Transverse colon (tissue), 4 donors: Measurements from ENCODE around the gene HEATR9. TPM values are rescaled to one million over a fixed set of nuclear protein-coding genes. Genes with fewer than 3 reads are reported as not detected.

ENCODE experiments used
- DNase-seq: peaks from one replicate; pipeline ENCODE4 v3.0.0-alpha.2; 2019
- H3K27ac ChIP-seq, 4 donors: fragments of 200-600 bp; sonication (generic); 2 replicates each; pipeline ENCODE4 v1.5.1; 2016 to 2018; ENCODE audit warnings: inconsistent platforms in 4 of 4
- H3K27me3 ChIP-seq: fragments of 200-600 bp; sonication (generic); 2 replicates; pipeline ENCODE4 v1.5.1; 2017; ENCODE audit warnings: inconsistent platforms
- H3K36me3 ChIP-seq, 4 donors: fragments of 200-600 bp; sonication (generic); 2 replicates each; pipeline ENCODE4 v1.5.1; 2017 to 2019; ENCODE audit warnings: inconsistent platforms in 4 of 4
- H3K4me1 ChIP-seq, 4 donors: fragments of 200-600 bp; sonication (generic); 2 replicates each; pipeline ENCODE4 v1.5.1; 2017 to 2020; ENCODE audit warnings: inconsistent platforms in 4 of 4
- H3K4me3 ChIP-seq, 4 donors: fragments of 200-600 bp; sonication (generic); 1 replicate in 1 of 4; 2 replicates in 3 of 4; pipeline versions ENCODE4 v1.5.1 to v1.6.1; 2017 to 2019; ENCODE audit warnings: inconsistent platforms in 4 of 4
- H3K9me3 ChIP-seq, 2 donors: fragments of 200-600 bp; sonication (generic); 2 replicates each; pipeline ENCODE4 v1.5.1; 2017 to 2019; ENCODE audit warnings: inconsistent platforms in 2 of 2
- CTCF ChIP-seq, 5 experiments: fragments of 200-600 bp in 3 of 5; fragments of 450-650 bp in 2 of 5; sonication (generic) in 3 of 5; IDR thresholded peaks; 1 replicate in 2 of 5; 2 replicates in 3 of 5; pipeline ENCODE4 v1.5.1; 2016 to 2017; ENCODE audit warnings: antibody characterized with exemption in 5 of 5, inconsistent platforms in 3 of 5, mild to moderate bottlenecking in 2 of 5, moderate library complexity in 1 of 5
- EP300 ChIP-seq: sonication (generic); formaldehyde crosslinking; IDR thresholded peaks from one replicate; pipeline ENCODE4 v1.6.1; 2017; ENCODE audit warnings: antibody characterized with exemption, low read depth
- POLR2A ChIP-seq: fragments of 450-650 bp; IDR thresholded peaks from one replicate; pipeline ENCODE4 v1.6.1; 2016; ENCODE audit warnings: antibody characterized with exemption, mild to moderate bottlenecking, moderate library complexity
- POLR2AphosphoS5 ChIP-seq, 3 donors: sonication (generic); formaldehyde crosslinking; IDR thresholded peaks; one replicate each; pipeline ENCODE4 v1.6.1; 2016; ENCODE audit warnings: antibody characterized with exemption in 3 of 3
- WGBS, 2 donors: methylation state at CpG; one replicate each; pipeline ENCODE4 v1.1.5; 2018; ENCODE audit warnings: low coverage in 1 of 2; 5-methylcytosine and 5-hydroxymethylcytosine counted together
- in situ Hi-C, 4 donors: fragments of 200-750 bp; cut with MboI; loops; one replicate each; pipeline versions ENCODE4 v1.15.0 to v1.15.1; 2017; ENCODE audit warnings: low sequenced_read_pairs in 3 of 4, low pct_ligation_motif_present in 1 of 4, low pct_unique_long_range_greater_than_20kb in 1 of 4
- intact Hi-C: fragments of 100-400 bp; cut with DNase I; formaldehyde crosslinking; loops from one replicate; pipeline ENCODE4 v1.15.1; 2023; ENCODE audit warnings: low total_unique reads
- total RNA-seq, 4 donors: library from RNA; depleted of rRNA; stranded (reverse); fragments of >200 nt; gene quantifications; one replicate each; pipeline ENCODE4 v1.1.0, GENCODE V29; 2016

Gene HEATR9
- total RNA-seq, 4 donors from 2014 or later, result not detected

GRCh38 chr17:35878361-35878760 lies 9.7 kb upstream of the HEATR9 start:
- 60 to 70% methylated on average over 1 to 4 of the region's 4 CpGs for WGBS, 2 donors
- Histone ChIP-seq H3K27ac (no peak overlapping the region), H3K36me3 (no peaks in the 10 kb centered on the region), H3K4me3 (peak overlapping the region in 1 of 4 donors; percentile 18), H3K27me3 (no peaks in the 10 kb centered on the region), H3K4me1 (no peaks in the 10 kb centered on the region), H3K9me3 (no peaks in the 10 kb centered on the region)
- no peak for DNase-seq
- TF ChIP-seq POLR2AphosphoS5 (IDR thresholded peaks at IDR 0.05) (no peak), EP300 (no peak), POLR2A (no peak), CTCF (IDR thresholded peaks at IDR 0.05) (no peak)
- in situ Hi-C loops, result no loop called here
- intact Hi-C loops, result no loop called here

- Histone ChIP-seq H3K27ac (no peak overlapping the region), H3K4me1 (no peaks in the 10 kb centered on the region), H3K4me3 (no peak overlapping the region), H3K9me3 (no peaks in the 10 kb centered on the region), H3K27me3 (no peaks in the 10 kb centered on the region), H3K36me3 (no peaks in the 10 kb centered on the region)
- TF ChIP-seq POLR2AphosphoS5 (IDR thresholded peaks at IDR 0.05) (no peak), POLR2A (no peak), EP300 (no peak), CTCF (IDR thresholded peaks at IDR 0.05) (no peak)
- no peak for DNase-seq
- in situ Hi-C loops (no loop called here), intact Hi-C loops (no loop called here)
Measured at GRCh38 chr17:35877345-35878029, 8.8 kb upstream of the HEATR9 start.

DNA sequence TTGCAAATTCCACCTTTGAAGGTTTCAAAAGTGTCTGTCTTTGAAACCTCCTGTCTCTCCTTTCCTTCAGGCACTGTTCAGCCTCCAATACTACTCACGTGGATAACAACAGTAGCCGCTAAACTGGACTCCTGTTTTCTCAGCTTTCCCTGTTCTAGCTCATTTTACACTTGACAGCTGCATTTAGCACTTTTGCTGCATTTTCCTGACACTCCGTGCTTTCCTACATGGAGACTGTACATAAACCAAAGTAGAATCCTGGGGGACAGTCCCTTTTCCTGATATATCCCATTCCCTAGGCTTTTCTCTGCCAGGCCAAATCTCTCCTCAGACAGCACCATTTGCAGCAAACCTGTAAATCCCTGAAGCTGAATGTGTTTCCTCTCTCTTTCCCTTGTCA lies 7.8 kb upstream of the HEATR9 start:
- no peaks in the 10 kb centered on the region for H3K4me1 ChIP-seq
- 79% methylated on average over 3 of the region's 3 CpGs; no CpG with 5 or more reads in 1 of the 2 donors for WGBS, 2 donors
- intact Hi-C loops, result no loop called here
- no peaks in the 10 kb centered on the region for H3K36me3 ChIP-seq
- H3K9me3 ChIP-seq, result no peaks in the 10 kb centered on the region
- no peak for TF ChIP-seq CTCF (IDR thresholded peaks at IDR 0.05)
- no peak for DNase-seq
- no peak overlapping the region for H3K27ac ChIP-seq
- in situ Hi-C loops, result no loop called here
- H3K27me3 ChIP-seq, result no peaks in the 10 kb centered on the region
- H3K4me3 ChIP-seq, result no peak overlapping the region

DNA sequence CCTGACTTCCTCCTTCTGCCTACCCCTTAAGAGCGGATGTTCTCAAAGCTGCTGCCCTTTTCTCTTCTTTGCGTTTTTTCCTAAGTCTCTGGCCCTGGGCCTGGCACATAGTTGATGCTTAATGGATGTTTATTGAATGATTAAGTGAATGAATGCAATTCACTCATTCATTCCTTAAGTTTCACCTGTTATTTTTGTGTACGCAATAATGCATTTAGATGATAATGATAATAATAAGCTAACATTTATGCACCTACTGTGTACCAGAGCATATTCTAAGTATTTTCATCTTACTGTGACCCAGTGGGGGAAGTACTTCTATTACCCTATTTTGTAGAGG lies 7.1 kb upstream of the HEATR9 start:
- WGBS, 2 donors, result 79 to 84% methylated on average over 3 of the region's 3 CpGs

More for the DNA sequence above, 7.1 kb upstream of the HEATR9 start:
- TF ChIP-seq CTCF (IDR thresholded peaks at IDR 0.05) (no peak), EP300 (no peak), POLR2AphosphoS5 (IDR thresholded peaks at IDR 0.05) (no peak), POLR2A (no peak)
- Histone ChIP-seq H3K27me3 (no peaks in the 10 kb centered on the region), H3K36me3 (no peaks in the 10 kb centered on the region), H3K4me3 (no peak overlapping the region), H3K27ac (peak overlapping the region in 1 of 4 donors; percentile 6), H3K4me1 (no peaks in the 10 kb centered on the region), H3K9me3 (no peaks in the 10 kb centered on the region)
- DNase-seq, result no peak
- in situ Hi-C loops, result no loop called here
- intact Hi-C loops, result loop anchor here (2.0 kb wide), 1 partner anchor 49 kb away; no protein-coding TSS in a partner anchor
